Right hindlimb (tissue), 1 donor: ENCODE data around the gene NSMCE3.
A peak's percentile ranks its signal among the peaks of the same experiment; 100 is the strongest.
"Not testable (repeated sequence)": the region's sequence is repeated elsewhere in the genome, so short reads cannot be mapped to it uniquely, and the experiment has no call there.

Experiments used
- DNase-seq: peaks from one replicate; pipeline ENCODE4 v3.0.0-alpha.2; 2018

The NSMCE3 gene

DNA sequence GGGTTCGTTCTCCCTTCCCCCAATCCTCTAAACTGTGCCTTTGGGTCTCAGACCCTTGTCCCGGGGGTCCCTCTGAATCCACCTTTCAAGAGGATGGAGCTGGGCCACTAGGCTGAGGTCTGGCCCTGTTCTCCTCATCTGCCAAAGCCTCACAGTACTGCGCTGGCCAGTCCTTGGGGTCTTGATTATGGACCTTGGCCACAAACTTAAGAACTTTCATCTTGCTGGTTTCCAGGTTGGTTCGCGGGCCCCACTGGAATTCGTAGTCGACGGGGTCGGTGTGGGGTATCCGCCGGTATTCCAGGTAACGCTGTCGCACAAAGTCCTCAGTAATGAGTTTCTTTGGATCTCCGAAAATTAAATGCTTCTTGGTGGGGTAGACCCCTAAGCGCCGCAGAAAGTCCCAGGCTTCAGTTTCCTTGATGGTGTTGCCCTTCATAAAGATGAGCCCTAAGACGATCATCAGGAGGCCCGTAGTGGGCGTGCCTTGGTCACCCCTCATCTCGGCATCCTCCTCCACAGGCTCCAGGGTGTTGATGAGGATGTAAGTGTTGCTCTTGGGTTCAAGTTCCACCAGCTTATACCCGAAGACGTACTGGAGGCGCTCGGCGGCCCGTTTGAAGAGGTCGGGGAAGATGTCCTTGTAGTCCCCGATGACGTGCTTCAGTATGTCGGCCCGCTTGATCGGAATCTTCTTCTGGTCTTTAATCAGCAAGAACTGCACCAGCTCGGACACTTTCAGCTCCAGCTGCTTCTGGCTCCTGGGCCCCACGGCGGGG, 727 bp downstream of the NSMCE3 start:
- DNase-seq = peak; percentile 56

DNA sequence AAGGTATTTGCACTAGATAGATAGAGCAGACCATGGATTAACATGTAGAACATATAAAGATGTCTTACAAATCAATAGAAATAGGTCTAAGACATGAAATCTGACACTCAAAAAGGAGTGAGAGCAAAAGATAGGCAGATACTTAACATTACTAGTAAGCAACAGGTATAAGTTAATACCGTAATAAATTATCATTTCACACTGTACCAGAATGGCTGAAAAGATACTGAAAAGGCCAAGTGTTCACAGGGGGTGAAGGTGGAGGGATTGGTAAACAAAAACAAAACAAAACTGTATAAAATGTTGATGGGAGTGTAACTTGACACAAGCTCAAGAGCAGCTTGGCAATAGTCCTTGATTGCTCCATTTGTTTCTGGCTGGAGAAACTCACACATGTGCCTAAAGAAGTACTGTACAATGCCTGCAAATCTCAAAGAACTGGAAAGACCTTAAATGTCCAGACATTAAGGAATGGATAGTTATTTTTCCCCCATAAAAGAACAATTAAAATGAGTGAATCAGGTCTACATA, 3.5 kb downstream of the NSMCE3 start:
- no peak for DNase-seq

DNA sequence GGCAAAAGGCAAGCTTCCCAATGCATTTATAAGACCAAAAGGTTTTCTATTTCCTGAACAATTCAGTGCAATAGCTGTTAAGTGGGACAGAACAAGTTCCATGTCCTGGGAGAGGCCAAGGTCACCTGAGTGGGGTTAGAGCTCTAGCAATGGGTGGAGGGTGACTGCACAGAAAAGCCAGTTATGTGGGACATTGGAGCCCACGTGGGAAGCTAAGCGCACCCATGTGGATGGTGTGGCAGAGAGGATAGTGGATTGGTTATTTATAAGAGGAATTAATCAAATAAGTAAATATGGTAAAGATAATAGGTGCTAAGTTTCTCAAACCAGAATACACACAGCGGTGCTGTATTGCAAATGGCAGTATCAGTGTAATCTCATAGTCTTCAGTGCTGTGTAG, 6.3 kb downstream of the NSMCE3 start:
- no peak for DNase-seq

DNA sequence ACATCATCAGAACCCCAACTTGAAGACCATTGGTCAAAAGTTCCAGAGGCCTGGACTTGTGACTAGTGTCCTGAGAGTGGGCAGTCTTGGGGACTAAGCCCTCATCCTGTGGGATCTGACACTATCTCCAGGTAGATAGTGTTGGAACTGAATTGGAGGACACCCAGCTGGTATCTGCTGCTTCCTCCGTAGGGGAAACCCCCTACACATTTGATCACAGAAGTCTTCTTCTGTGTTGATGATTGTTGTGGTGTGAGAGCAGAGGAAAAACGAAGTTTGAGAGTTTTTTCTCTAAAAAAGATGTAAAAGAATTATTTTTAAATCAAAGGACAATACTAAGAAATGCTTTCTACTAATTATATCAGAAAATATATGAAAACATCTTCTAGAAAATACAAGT, 6.9 kb downstream of the NSMCE3 start:
- no peak for DNase-seq

DNA sequence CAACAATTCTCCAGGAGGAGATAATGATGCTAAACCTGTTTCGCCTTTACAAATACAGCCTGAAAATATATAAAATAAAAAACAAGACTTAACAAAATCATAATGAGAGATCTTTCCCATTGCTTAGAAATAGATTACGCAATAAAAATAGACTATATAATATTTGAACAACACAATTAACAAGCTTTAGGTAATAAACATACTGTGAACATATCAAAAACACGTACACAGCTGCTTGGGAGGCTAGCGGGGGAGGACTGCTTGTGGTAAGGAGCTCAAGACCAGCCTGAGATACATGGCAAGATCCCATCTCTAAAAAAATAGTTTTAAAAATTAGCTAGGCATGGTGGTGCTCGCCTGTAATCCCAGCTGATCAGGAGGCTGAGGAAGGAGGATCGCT, 8.7 kb downstream of the NSMCE3 start:
- DNase-seq = no peak

DNA sequence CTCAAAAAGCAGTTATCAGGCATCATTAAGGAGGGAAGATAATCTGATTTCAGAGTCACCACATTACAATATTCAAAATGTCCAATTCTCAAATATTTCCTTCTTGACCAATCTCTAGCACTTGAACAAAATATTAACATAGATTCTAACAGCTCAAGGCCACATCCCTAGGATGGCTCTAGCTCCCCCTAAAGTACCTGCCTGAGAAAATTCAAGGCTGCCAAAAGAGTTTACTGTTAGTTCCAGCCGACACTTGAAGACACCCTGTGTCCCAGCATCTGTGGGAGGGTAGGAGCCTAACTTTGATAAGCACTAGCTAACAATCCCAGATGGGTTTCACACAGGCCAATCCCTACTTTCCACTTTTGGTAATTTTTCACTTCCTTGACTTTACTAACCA, 10.4 kb downstream of the NSMCE3 start:
- no peak for DNase-seq

DNA sequence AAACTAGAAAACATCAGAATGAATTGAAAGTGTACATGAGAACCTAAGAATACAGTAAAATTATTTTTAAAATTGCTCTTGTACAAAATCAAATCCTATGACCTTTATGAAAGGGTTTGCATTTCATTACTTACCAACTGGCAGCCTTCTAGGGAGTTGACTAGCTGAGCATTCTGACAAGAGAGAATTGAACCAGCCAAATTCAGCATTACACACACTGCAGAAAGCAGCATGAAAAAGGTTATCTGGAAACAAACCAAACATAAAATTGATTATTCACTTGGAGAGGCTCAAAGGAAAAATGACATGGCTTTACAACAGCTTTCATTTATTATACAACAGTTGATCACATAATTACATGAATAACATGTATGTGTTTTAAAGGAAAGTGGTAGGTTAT, 17.4 kb downstream of the NSMCE3 start:
- DNase-seq = no peak

DNA sequence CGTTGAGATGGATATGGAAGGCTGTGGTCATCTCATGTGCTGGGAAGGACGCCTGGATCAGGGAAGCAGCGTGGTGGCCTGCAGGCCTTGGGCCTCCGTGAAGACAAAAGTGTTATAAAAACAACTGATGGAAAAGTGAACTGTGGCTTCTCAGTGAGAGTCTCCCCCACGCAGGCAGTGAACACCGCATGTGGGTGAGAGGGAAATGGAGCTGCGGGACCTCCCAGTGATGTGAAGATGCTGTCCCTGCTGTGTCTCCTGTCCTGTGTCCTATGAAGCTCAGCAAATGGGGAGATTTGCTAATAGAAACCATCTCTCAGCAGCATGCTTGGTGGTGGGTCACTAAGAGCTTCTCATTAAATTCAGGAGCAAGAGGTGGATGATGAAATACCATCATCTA, 25.1 kb downstream of the NSMCE3 start:
- DNase-seq = no peak

DNA sequence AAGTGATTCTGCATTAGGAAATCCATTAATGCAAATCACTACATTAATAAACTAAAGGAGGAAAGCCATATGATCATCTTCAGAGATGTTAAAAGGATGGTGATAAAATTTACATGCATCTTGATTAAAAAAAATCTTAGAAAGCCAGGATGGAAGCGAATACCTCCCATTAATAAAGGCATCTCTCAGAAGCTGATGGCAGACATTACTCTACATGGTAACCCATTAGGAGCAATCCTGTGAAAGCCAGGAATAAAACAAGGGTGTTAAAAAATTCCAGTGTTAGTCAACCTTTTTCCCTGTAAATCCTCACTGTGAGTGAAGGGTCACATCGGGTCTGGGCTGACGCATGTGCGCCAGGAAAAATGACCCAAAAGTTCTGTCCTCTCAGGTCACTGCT, 25.5 kb downstream of the NSMCE3 start:
- no peak for DNase-seq

DNA sequence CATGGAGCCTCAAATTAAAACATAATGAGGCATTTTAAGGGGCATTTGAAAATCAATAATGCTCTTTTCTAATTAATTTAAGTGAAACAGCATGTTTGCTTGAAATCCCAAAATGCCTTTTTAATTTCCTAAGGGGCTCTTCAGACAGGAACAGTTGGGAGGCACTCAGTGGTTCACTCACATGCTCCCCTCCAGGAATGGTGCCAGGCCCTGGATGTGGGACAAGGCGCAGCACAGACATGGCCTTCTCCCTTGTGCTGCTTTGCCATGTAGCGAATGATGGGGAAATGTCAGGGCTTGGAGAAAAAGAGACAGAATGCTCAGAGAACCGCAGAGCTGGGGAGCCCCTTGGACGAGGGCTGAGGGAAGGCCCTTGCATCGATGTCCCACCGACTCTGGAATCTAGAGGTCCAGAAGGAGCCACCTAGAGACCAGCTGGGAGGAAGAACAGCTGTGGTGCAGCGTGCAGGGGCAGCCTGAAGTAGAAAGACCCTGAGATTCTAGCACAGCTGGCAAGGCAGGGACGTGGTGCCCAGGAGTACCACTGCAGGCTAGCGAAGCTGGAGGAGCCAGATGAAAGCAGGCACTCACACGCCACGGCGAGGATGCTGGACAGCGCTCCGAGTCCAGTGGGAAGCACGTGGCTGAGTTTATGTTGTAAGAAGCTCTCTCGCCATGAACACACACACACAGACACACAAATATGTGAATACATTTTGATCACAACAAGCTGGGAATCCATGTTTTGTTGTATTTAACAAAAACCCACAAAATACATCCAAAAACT, 27.0 kb downstream of the NSMCE3 start:
- DNase-seq = peak; percentile 32

DNA sequence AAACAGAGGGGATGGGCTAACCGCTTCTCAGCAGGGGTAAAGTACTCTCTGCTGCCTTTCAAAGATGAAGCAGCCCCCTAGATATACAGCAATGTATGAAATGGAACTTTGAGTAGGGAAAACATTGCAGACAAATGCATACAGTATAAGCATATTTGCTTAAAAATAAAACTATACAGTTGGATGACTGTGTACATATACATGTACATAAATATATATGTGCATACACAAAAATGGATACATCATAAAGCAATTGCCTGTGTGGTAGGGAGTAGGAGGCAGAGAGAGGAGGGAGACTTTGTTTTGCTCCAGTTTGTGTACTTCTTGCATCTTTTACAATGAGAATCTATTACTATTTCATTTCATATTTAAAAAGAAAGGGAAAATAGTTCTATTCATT, 28.4 kb downstream of the NSMCE3 start:
- DNase-seq = no peak

DNA sequence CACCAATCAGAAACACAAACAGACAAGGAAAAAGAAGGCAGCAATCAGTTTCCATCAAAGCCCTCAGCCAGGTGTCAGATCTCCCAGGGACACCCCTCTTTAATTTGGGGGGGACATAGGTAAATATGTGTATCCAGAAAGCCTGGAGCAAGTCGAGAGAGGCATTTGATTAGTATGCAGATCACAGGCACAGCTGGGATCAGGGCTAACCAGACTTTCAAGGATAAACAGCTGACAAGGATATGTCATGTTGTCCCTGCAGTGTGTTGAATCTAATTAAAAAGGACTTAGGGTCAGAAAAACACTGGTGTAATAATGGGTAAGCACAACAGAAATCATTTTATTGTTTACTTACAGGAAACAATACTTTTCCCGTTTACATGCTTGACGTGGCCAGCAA, 30.2 kb downstream of the NSMCE3 start:
- DNase-seq = no peak

DNA sequence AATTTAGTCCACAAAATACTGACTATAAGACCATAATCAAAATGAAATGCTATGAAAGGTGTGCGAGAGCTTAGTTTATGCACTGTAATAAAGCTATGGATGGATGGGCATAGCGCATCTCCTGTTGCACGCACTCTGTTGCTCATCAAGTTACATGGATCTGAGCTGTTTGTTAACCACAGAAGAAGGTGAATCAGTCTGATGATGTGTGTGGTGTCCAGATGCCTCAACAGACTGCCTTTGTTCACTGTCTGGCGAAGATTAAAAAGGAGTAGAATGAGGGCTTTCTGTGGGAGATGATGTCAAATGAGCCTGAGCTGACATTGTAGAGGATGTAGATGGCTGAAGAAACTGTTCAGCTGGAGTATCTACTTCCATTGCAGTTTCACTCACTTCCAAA, 36.1 kb downstream of the NSMCE3 start:
- no peak for DNase-seq

DNA sequence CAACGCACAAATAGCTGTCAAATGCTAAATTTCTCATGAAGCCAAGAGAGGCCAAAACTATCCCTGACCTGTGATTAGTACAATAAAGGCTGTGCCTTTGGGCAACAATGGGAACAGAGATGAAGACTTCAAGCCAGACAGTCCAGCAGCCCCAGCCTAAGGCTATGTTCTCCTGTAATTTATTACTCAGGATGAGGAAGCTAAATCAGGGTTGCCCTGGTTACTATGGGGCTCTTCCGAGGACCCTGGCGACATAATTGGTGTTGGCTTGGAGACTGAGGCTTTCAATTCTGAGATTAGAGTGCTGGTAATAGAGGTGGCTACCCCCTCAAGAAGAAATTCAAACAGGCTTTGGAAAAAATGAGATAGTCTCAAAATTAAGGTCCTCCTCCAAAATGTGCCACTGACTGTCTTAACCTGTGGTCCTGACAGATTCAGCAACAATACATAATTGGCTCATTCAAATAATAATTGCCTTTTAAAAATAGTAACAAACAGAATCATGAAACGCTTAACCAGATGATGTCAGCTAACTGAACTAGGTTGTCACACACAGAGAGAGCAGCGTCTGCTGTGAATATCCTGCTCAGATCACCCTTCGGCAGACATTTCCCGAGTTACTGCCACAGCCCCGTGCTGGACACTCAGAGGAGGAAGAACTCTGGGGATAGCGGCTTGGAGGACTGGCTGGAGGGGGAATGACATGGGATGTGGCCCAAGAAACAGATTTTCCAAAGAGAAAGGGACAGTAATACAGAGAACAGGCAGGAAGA, 43.0 kb downstream of the NSMCE3 start:
- no peak for DNase-seq

DNA sequence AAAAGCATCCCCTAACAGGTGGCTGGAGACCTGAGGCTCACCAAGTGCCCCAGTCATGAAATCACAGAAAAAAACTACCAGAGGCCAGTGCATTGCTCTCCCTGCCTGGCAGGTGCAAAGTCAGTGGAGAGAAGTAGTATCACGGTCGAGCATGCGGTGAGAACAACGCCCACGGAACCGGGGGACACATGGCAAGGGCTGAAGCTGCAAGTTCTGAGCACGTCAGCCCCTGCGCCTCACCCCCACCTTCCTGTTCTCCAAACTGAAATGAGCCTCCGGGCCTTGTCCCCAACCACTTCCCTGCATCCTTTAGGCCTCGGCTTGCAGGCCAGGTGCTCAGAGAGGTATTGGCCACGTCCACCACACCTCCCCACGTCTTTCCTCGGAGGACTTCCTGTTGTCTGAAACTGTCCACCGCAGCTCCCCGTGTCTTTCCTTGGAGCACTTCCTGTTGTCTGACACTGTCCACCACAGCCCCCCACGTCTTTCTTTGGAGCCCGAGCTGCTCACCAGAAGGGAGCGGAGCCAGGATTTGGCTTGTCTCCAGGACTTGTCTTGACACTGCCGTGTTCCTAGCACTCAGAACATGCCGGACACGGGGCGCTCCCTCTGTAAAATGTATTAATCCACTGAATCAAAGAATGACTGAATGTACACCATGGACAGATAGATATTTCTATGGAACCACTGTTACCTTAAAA, 43.9 kb downstream of the NSMCE3 start:
- DNase-seq = no peak

DNA sequence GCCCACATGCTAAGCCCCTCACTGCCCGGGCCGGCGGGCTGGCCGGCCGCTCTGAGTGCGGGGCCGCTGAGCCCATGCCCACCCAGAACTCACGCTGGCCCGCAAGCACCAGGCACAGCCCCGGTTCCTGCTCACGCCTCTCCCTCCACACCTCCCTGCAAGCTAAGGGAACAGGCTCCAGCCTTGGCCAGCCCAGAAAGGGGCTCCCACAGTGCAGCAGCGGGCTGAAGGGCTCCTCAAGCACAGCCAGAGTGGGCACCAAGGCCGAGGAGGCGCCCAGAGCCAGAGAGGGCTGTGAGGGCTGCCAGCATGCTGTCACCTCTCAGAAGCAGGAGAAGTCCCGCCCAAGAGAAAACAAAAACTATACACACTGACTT, 44.6 kb downstream of the NSMCE3 start:
- DNase-seq = not testable (repeated sequence)

DNA sequence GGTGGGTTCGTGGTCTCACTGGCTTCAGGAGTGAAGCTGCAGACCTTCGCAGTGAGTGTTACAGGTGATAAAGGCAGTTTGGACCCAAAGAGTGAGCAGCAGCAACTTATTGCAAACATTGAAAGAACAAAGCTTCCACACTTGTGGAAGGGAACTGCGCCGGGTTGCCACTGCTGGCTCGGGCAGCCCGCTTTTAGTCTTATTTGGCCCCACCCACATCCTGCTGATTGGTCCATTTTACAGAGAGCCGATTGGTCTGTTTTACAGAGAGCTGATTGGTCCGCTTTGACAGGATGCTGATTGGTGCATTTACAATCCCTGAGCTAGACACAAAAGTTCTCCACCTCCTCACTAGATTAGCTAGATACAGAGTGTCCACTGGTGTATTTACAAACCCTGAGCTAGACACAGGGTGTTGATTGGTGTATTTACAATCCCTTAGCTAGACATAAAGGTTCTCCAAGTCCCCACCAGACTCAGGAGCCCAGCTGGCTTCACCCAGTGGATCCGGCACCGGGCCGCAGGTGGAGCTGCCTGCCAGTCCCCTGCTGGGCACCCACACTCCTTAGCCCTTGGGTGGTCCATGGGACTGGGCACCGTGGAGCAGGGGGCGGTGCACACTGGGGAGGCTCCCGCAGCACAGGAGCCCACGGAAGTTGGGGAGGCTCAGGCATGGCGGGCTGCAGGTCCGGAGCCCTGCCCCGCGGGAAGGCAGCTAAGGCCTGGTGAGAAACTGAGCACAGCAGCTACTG, 45.2 kb downstream of the NSMCE3 start:
- DNase-seq = not testable (repeated sequence)

DNA sequence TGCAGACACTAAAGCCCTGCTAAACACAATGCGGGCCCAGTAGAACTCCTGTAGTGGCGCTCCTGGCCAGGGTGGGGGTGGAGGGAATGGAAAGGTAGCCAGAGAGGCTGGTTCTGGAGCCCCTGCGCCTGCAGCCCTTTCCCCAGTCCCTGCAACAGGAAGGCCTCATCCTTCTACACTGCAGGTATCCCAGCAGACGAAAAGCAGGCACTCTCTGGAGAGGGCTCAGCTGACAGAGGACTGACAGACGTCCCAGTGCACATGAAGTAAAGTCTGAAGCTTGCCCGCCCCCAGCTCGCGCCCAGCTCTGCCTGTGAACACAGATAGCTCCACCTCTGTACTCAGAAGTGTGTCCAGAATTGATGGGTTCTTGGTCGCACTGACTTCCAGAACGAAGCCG, 46.0 kb downstream of the NSMCE3 start:
- no peak for DNase-seq

DNA sequence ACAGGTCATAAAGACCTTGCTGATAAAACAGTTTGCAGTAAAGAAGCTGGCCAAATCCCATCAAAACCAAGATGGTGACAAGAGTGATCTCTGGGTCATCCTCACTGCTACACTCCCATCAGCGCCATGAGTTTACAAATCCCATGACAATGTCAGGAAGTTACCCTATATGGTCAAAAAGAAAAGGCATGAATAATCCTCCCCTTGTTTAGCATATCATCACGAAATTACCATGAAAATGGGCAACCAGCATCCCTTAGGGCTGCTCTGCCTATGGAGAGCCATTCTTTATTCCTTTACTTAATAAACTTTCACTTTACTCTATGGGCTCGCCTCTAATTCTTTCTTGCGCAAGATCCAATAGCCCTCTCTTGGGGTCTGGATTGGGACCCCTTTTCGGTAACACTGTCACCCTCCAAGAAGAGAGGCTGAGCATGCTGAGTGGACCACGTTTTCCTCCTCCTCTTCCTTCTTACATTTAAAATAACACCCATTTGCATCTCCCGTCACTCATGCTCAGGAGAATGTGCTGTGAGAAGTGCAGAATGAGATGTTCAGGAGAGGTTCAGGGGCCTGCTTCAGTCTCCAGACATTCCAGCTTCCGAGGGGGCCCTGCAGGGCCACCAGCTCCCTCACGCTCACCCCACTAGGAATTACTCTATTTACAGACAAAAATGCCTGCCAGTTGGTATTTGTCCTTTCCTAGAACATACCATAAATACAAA, 47.3 kb downstream of the NSMCE3 start:
- DNase-seq = no peak

DNA sequence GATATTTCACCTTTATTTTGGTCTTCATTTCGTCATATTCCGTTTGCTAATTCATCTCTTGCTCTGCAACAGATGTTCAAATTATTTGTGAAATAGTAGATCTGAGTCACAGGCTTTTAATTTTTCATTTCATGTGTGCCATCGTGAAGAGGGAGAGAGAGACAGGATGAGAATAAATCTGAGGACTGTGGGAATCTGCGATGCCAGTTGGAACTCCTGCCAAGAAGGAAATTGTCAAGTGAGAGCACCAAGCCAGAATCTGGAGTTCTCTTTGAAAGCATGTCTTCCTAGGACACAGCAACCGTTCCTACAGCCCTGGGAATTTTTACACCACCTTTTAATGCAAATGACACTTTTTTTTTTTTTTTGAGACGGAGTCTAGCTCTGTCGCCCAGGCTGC, 48.8 kb downstream of the NSMCE3 start:
- DNase-seq = no peak

DNA sequence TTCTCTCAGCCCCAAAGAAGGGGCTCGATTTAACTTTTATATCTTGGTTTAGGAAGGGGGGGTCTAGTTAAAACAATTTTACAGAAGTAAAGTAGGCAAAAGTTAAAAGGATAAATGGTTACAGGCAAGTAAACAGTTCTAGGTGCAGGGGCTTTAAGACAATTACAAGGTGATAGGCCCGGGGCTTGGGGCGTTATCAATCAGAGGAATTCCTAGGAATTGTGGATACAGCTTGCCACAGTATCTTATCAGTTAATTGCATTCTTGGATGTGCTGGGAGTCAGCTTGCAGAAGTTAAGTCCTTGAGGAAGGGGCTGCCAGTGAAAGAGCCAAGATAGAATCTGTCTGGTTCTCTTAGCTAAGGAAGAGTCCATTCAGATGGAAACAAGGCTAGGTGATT, 52.7 kb downstream of the NSMCE3 start:
- DNase-seq = no peak
